NCI-H1092 (cell line): ENCODE measurements around the gene CROCC.
A peak's percentile ranks its signal among the peaks of the same experiment; 100 is the strongest.

ENCODE experiments used
- DNase-seq: peaks from one replicate; lab custom pipeline; 2025; lab: John Stamatoyannopoulos, UW

Gene CROCC

GRCh38 chr1:16969057-16969611 is 47.4 kb downstream of the CROCC start:
- DNase-seq = no peak

GRCh38 chr1:16969651-16970050 is 47.9 kb downstream of the CROCC start:
- no peak for DNase-seq

- DNase-seq = no peak
Observed at GRCh38 chr1:16970132-16970910, 48.6 kb downstream of the CROCC start.

- DNase-seq = peak; percentile 75
Observed at GRCh38 chr1:16971341-16972188, 49.8 kb downstream of the CROCC start.

- DNase-seq = no peak
Observed at GRCh38 chr1:16972189-16972895, 50.6 kb downstream of the CROCC start.

GRCh38 chr1:16973215-16973614 is 51.5 kb downstream of the CROCC start:
- DNase-seq = no peak

- DNase-seq = no peak
Observed at GRCh38 chr1:16975211-16975610, 53.5 kb downstream of the CROCC start.

- DNase-seq = no peak
Observed at GRCh38 chr1:16975838-16976237, 54.1 kb downstream of the CROCC start.

- DNase-seq = no peak
Observed at GRCh38 chr1:16976966-16977365, 55.2 kb downstream of the CROCC start.

- no peak for DNase-seq
Observed at GRCh38 chr1:16977377-16977776, 55.6 kb downstream of the CROCC start.

GRCh38 chr1:16978139-16978538 is 56.4 kb downstream of the CROCC start:
- DNase-seq = no peak

- no peak for DNase-seq
Observed at GRCh38 chr1:16978567-16979474, 57.1 kb downstream of the CROCC start.

GRCh38 chr1:16979475-16980327 is 58.0 kb downstream of the CROCC start:
- no peak for DNase-seq

GRCh38 chr1:16980473-16981268 is 58.9 kb downstream of the CROCC start, which contains the start of gene MFAP2:
TSS of gene MFAP2 (minus strand) at chr1:16980620. CDS start at chr1:16978273, 2,347 bp downstream.
- no peak for DNase-seq

- DNase-seq = no peak
Observed at GRCh38 chr1:16981269-16981849, 59.6 kb downstream of the CROCC start.

GRCh38 chr1:16982902-16983301 is 61.2 kb downstream of the CROCC start:
- DNase-seq = no peak

- no peak for DNase-seq
Observed at GRCh38 chr1:16983649-16984048, 61.9 kb downstream of the CROCC start.

- no peak for DNase-seq
Observed at GRCh38 chr1:16984717-16985116, 63.0 kb downstream of the CROCC start.

GRCh38 chr1:16986113-16986512 is 64.4 kb downstream of the CROCC start:
- DNase-seq = no peak
